Vagina (tissue), 2 donors: Measurements from ENCODE around the gene MAMLD1. TPM values are rescaled to one million over a fixed set of nuclear protein-coding genes. Genes with fewer than 3 reads are reported as not detected.
A peak's percentile ranks its signal among the peaks of the same experiment; 100 is the strongest.

ENCODE experiments used
- DNase-seq, 2 donors: peaks; one replicate each; pipeline ENCODE4 v3.0.0-alpha.2; 2017; ENCODE audit errors: extremely low spot score in 2 of 2
- H3K27ac ChIP-seq: fragments of 200-600 bp; sonication (generic); one replicate; pipeline ENCODE4 v1.5.1; 2019
- H3K27me3 ChIP-seq: fragments of 200-600 bp; sonication (generic); one replicate; pipeline ENCODE4 v1.5.1; 2019
- H3K36me3 ChIP-seq, 2 donors: fragments of 200-600 bp; sonication (generic); one replicate each; pipeline ENCODE4 v1.5.1; 2017 to 2019
- H3K4me1 ChIP-seq: fragments of 200-600 bp; sonication (generic); one replicate; pipeline ENCODE4 v1.5.1; 2019
- H3K4me3 ChIP-seq, 2 donors: fragments of 200-600 bp; sonication (generic); 1 replicate in 1 of 2; 2 replicates in 1 of 2; pipeline ENCODE4 v1.5.1; 2016 to 2019
- H3K9me3 ChIP-seq: fragments of 200-600 bp; sonication (generic); one replicate; pipeline ENCODE4 v1.5.1; 2019
- POLR2A ChIP-seq, 2 donors: fragments of 450-650 bp; IDR thresholded peaks; one replicate each; pipeline ENCODE4 v1.6.1; 2017; ENCODE audit warnings: antibody characterized with exemption in 2 of 2, mild to moderate bottlenecking in 2 of 2, moderate library complexity in 2 of 2
- POLR2AphosphoS5 ChIP-seq, 2 donors: sonication (generic); formaldehyde crosslinking; IDR thresholded peaks; one replicate each; pipeline ENCODE4 v1.9.0; 2017; ENCODE audit warnings: antibody characterized with exemption in 2 of 2, mild to moderate bottlenecking in 2 of 2, low read depth in 1 of 2; ENCODE audit not compliant: insufficient read depth in 1 of 2
- intact Hi-C: fragments of 100-400 bp; cut with DNase I; formaldehyde crosslinking; loops from one replicate; pipeline ENCODE4 v1.15.1; 2023
- total RNA-seq: library from RNA; depleted of rRNA; stranded (reverse); fragments of >200 nt; gene quantifications from one replicate; pipeline ENCODE4 v1.2.3, GENCODE V29; 2016
- TF ChIP-seq, protein P1 (sequence below), 3 experiments: fragments of 450-650 bp in 2 of 3; fragments of 200-600 bp in 1 of 3; sonication (generic) in 1 of 3; IDR thresholded peaks; one replicate each; pipeline ENCODE4 v1.5.1; 2017 to 2019; ENCODE audit warnings: antibody characterized with exemption in 3 of 3, mild to moderate bottlenecking in 2 of 3, moderate library complexity in 2 of 3

The MAMLD1 gene
- total RNA-seq, 1 donor from 2014 or later: 3.2 TPM

DNA sequence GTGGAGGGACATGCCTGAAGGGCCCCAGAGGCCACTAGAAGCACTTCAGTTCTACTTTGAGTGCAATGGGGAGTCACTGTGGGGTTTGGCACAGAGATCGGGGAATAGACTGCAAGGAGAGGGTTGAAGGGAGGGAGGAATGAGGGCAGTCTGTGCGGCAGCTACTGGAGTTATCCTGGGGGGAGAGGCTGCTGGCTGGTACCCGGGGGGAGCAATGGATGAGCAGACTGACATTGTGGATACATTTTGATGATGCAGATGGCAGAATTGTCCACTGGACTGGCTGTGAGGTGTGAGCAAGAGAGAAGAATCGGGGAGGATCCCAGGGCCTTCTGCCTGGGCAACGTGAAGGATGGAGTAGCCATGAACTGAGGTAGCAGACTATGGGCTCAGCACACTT lies 2.8 kb upstream of the MAMLD1 start:
- Histone ChIP-seq H3K4me3 (no peak overlapping the region), H3K36me3 (no peaks in the 10 kb centered on the region), H3K4me1 (peaks cover 11% of the 10 kb centered on the region), H3K9me3 (no peaks in the 10 kb centered on the region), H3K27ac (no peak overlapping the region), H3K27me3 (no peaks in the 10 kb centered on the region)
- TF ChIP-seq POLR2AphosphoS5 (IDR thresholded peaks at IDR 0.05; ENCODE audit: insufficient read depth in 1 of 2, low read depth in 1 of 2) (no peak), POLR2A (IDR thresholded peaks at IDR 0.05) (no peak)
- TF ChIP-seq, protein P1, sequence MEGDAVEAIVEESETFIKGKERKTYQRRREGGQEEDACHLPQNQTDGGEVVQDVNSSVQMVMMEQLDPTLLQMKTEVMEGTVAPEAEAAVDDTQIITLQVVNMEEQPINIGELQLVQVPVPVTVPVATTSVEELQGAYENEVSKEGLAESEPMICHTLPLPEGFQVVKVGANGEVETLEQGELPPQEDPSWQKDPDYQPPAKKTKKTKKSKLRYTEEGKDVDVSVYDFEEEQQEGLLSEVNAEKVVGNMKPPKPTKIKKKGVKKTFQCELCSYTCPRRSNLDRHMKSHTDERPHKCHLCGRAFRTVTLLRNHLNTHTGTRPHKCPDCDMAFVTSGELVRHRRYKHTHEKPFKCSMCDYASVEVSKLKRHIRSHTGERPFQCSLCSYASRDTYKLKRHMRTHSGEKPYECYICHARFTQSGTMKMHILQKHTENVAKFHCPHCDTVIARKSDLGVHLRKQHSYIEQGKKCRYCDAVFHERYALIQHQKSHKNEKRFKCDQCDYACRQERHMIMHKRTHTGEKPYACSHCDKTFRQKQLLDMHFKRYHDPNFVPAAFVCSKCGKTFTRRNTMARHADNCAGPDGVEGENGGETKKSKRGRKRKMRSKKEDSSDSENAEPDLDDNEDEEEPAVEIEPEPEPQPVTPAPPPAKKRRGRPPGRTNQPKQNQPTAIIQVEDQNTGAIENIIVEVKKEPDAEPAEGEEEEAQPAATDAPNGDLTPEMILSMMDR (IDR thresholded peaks at IDR 0.05): no peak
- DNase-seq: peak in 1 of 2 donors; percentile 77
- intact Hi-C loops: loop anchor here (10.0 kb wide), 1 partner anchor 406 kb away; no protein-coding TSS in a partner anchor

DNA sequence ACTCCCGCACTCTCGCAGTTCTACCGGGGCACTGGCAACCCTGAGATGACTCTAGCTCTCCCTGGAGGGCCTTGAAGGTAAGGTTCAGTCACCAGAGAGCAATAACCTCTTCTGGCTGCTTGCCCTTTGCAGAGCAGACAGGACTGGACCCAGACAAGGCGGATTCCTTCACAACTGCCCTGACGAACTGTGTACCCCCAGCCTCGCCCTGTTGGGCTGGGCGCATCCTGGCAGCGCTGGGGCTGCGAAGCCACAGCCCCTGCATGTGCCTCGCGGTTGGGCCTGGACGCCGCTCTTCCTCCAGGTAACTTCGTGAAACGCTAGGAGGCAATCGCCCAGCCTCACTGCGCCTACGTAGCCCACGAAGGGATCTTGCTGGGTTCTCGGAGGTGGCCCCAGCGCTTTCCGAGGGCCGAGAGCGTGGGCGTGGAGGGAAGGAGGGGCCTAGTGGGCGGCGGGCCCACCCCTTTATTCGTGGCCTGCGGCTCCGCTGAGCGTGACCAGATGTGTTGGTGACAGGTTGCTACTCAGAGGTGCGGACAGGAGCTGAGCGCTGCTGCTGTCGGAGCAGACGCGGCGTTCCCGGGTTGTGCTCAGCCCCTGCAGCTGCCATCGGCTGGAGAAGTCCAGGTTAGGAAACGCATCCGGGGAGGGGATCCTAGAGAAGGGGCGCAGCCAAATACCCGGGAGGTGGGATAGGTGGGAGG lies 1.9 kb upstream of the MAMLD1 start:
- Histone ChIP-seq H3K27ac (no peak overlapping the region), H3K36me3 (no peaks in the 10 kb centered on the region), H3K9me3 (no peaks in the 10 kb centered on the region), H3K4me3 (peak overlapping the region; percentile 52 to 53), H3K27me3 (no peaks in the 10 kb centered on the region), H3K4me1 (peaks cover 11% of the 10 kb centered on the region)
- no peak for TF ChIP-seq POLR2AphosphoS5 (IDR thresholded peaks at IDR 0.05; ENCODE audit: insufficient read depth in 1 of 2, low read depth in 1 of 2)
- TF ChIP-seq POLR2A (IDR thresholded peaks at IDR 0.05): no peak
- TF ChIP-seq, protein P1 (IDR thresholded peaks at IDR 0.05): no peak
- intact Hi-C loops: loop anchor here (10.0 kb wide), 1 partner anchor 406 kb away; no protein-coding TSS in a partner anchor
- DNase-seq: peak; percentile 79 to 84

DNA sequence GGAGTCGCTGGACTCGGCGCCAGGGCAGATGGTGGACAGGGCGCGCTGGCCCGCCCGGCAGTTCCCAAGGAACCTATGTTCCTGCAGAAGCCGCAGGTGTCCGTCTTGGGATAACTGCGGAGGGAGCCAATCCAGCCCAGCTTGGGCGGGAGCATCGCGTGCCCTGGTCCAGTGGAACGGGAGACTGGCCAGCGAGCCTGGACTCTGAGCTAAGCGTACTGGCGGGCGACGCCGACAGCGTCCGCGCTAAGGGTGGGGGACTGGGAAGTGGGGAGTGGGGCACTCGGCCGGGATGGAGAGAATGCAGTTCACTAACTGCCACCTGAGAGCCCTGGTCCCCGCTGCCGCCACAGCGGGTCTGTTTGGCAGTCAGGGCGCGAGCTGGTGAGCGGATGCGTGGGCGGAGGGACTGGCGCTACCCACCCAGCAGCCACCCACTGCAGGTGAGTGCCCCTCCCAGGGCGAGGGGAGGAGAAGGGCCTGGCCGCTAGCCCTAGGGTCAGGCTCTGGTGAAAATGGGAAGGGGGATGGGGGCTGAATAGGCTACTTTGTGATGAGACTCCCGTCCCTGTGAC lies 1.3 kb upstream of the MAMLD1 start:
- H3K36me3 ChIP-seq: no peaks in the 10 kb centered on the region
- no peaks in the 10 kb centered on the region for H3K27me3 ChIP-seq
- intact Hi-C loops: loop anchor here (10.0 kb wide), 1 partner anchor 407 kb away; no protein-coding TSS in a partner anchor
- peak overlapping the region; percentile 92 for H3K27ac ChIP-seq
- peak; percentile 77 to 79 for DNase-seq
- H3K9me3 ChIP-seq: no peaks in the 10 kb centered on the region
- TF ChIP-seq, protein P1 (IDR thresholded peaks at IDR 0.05): no peak
- H3K4me3 ChIP-seq: peak overlapping the region; percentile 52 to 53
- peaks cover 11% of the 10 kb centered on the region for H3K4me1 ChIP-seq

DNA sequence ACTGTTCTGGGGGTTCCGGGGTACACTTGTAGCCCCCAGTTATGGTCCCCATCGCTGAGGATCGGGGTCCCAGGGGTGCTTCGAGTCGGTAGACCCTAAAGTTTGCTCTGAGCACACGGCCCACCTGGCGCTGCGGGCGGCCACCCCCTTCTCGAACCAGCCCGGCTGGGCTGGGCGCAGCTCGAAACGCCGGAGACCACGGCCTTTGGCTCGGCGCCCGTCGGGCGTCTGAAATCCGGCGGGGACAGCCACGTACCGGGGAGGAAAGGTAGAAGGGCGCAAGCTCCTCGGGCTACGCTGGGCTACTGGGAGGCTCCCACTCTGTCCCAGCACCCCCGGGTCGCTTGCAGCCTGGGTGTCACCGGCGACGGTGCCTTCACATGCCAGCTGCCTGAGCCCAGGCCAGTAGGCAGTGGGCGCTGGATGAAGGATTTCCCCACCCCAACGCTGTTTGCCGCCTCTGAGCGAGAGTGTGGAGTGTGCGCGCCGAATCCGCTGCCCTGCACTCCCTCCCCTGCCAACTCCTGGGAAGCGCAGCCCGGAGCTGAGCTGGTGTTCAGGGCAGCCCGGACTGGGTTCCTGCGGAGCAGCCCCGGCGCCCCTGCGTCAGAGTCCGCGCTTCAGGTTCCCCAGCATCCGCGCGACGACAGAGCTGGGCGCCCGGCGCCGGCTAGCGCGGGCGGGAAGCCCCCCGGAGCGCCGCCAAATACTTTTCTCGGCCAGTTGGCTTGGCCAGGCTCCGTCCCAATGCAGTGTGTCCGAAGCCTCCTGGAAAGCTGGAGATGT lies 637 bp downstream of the MAMLD1 start:
- Histone ChIP-seq H3K36me3 (no peaks in the 10 kb centered on the region), H3K4me1 (peaks cover 11% of the 10 kb centered on the region), H3K27ac (peak overlapping the region; percentile 92), H3K27me3 (no peaks in the 10 kb centered on the region), H3K4me3 (peak overlapping the region; percentile 52 to 53), H3K9me3 (no peaks in the 10 kb centered on the region)
- TF ChIP-seq, protein P1 (IDR thresholded peaks at IDR 0.05): no peak
- no peak for TF ChIP-seq POLR2AphosphoS5 (IDR thresholded peaks at IDR 0.05; ENCODE audit: insufficient read depth in 1 of 2, low read depth in 1 of 2)
- TF ChIP-seq POLR2A (IDR thresholded peaks at IDR 0.05): no peak
- peak; percentile 67 to 83 for DNase-seq
- intact Hi-C loops: loop anchor here (10.0 kb wide), 1 partner anchor 409 kb away; no protein-coding TSS in a partner anchor
